NCI-H748 (cell line): ENCODE data around the gene SUGP1.
A peak's percentile ranks its signal among the peaks of the same experiment; 100 is the strongest.
"Not testable (repeated sequence)": the region's sequence is repeated elsewhere in the genome, so short reads cannot be mapped to it uniquely, and the experiment has no call there.

Source experiments
- DNase-seq: peaks from one replicate; lab custom pipeline; 2025; ENCODE audit not compliant: unreplicated experiment; lab: John Stamatoyannopoulos, UW

Gene SUGP1

GRCh38 chr19:19320361-19321140 is at the start of gene SUGP1, which contains the start of gene MAU2:
Gene SUGP1 (minus strand): TSS chr19:19320509. CDS start chr19:19320496, 13 bp downstream.
Gene MAU2 (plus strand): TSS chr19:19320829. CDS start chr19:19320860, 31 bp downstream.
- peak; percentile 94 for DNase-seq

- no peak for DNase-seq
Measured at GRCh38 chr19:19368087-19368486, 47.8 kb upstream of the SUGP1 start.

GRCh38 chr19:19366434-19367396 is 46.4 kb upstream of the SUGP1 start:
- peak; percentile 85 for DNase-seq

GRCh38 chr19:19362075-19362474 is 41.8 kb upstream of the SUGP1 start:
- no peak for DNase-seq

GRCh38 chr19:19361075-19361594 is 40.8 kb upstream of the SUGP1 start:
- peak; percentile 70 for DNase-seq

GRCh38 chr19:19356901-19357566 is 36.7 kb upstream of the SUGP1 start:
- no peak for DNase-seq

- no peak for DNase-seq
Measured at GRCh38 chr19:19356500-19356899, 36.2 kb upstream of the SUGP1 start.

- no peak for DNase-seq
Measured at GRCh38 chr19:19355606-19356139, 35.4 kb upstream of the SUGP1 start.

- DNase-seq = no peak
Measured at GRCh38 chr19:19354932-19355331, 34.6 kb upstream of the SUGP1 start.

GRCh38 chr19:19354007-19354406 is 33.7 kb upstream of the SUGP1 start:
- no peak for DNase-seq

- no peak for DNase-seq
Measured at GRCh38 chr19:19352823-19353222, 32.5 kb upstream of the SUGP1 start.

- not testable (repeated sequence) for DNase-seq
Measured at GRCh38 chr19:19350756-19351155, 30.4 kb upstream of the SUGP1 start.

GRCh38 chr19:19349365-19349764 is 29.1 kb upstream of the SUGP1 start:
- no peak for DNase-seq

GRCh38 chr19:19348266-19348665 is 28.0 kb upstream of the SUGP1 start:
- no peak for DNase-seq

- DNase-seq = no peak
Measured at GRCh38 chr19:19347401-19348110, 27.2 kb upstream of the SUGP1 start.

GRCh38 chr19:19345970-19346369 is 25.7 kb upstream of the SUGP1 start:
- no peak for DNase-seq

- no peak for DNase-seq
Measured at GRCh38 chr19:19345232-19345631, 24.9 kb upstream of the SUGP1 start.

GRCh38 chr19:19343762-19344161 is 23.5 kb upstream of the SUGP1 start:
- DNase-seq = no peak

- DNase-seq = no peak
Measured at GRCh38 chr19:19343016-19343362, 22.7 kb upstream of the SUGP1 start.
